ENCODE data around the gene SSMEM1. TPM values are rescaled to one million over a fixed set of nuclear protein-coding genes. Genes with fewer than 3 reads are reported as not detected.

Gene SSMEM1
- total RNA-seq: not detected
- polyA plus RNA-seq (ENCODE audit: insufficient read depth in 1 of 8, insufficient read length in 8 of 8, low replicate concordance in 1 of 8): under 1 TPM in 2 of 8 donors, not detected in 6; 0.11 to 0.12 TPM
- long read RNA-seq, donor 1: 0 reads
- long read RNA-seq, donor 2: 0 reads
- long read RNA-seq, donor 3: 0 reads
- long read RNA-seq, donor 4: 0 reads
- long read RNA-seq, donor 5: 0 reads
- long read RNA-seq, donor 6: 0 reads
- long read RNA-seq, donor 7: 0 reads
- long read RNA-seq, donor 8: 0 reads
- long read RNA-seq, donor 9: 0 reads
- long read RNA-seq, donor 10: 0 reads
- long read RNA-seq, donor 11: 0 reads

- Histone ChIP-seq H3K27me3 (ENCODE audit: control insufficient read depth, insufficient read depth, low read length) (no peaks in the 10 kb centered on the region), H3K4me1 (ENCODE audit: control insufficient read depth, insufficient read depth, low read length) (peaks cover 9% of the 10 kb centered on the region), H3K4me3 (ENCODE audit: low read length) (no peak within 1 kb of the TSS), H3K36me3 (ENCODE audit: control insufficient read depth, insufficient read depth, low read length) (peaks cover 8% of the 10 kb centered on the region), H3K9me3 (replicated peaks; ENCODE audit: control insufficient read depth, low read depth, low read length) (no peaks in the 10 kb centered on the region), H3K27ac (ENCODE audit: low read length) (no peak within 1 kb of the TSS)
- DNase-seq: peak; percentile 45
Measured at GRCh38 chr7:130207642-130208041, at the start of gene SSMEM1. Gene SSMEM1 (plus strand): TSS chr7:130207860. CDS start chr7:130207911, 51 bp downstream.

- H3K27ac ChIP-seq (ENCODE audit: low read length): no peak overlapping the region
- no peak for DNase-seq
- H3K36me3 ChIP-seq (ENCODE audit: control insufficient read depth, insufficient read depth, low read length): peaks cover 33% of the 10 kb centered on the region
- peaks cover 6% of the 10 kb centered on the region for H3K4me1 ChIP-seq (ENCODE audit: control insufficient read depth, insufficient read depth, low read length)
- WGBS (ENCODE audit: insufficient coverage): 79% methylated on average over 2 of the region's 2 CpGs
- H3K27me3 ChIP-seq (ENCODE audit: control insufficient read depth, insufficient read depth, low read length): no peaks in the 10 kb centered on the region
- H3K4me3 ChIP-seq (ENCODE audit: low read length): no peak overlapping the region
- H3K9me3 ChIP-seq (replicated peaks; ENCODE audit: control insufficient read depth, low read depth, low read length): peaks cover 2% of the 10 kb centered on the region
Measured at GRCh38 chr7:130160023-130160422, 47.6 kb upstream of the SSMEM1 start.

GRCh38 chr7:130160455-130160854, 47.2 kb upstream of the SSMEM1 start:
- Histone ChIP-seq H3K36me3 (ENCODE audit: control insufficient read depth, insufficient read depth, low read length) (peaks cover 33% of the 10 kb centered on the region), H3K4me1 (ENCODE audit: control insufficient read depth, insufficient read depth, low read length) (peaks cover 2% of the 10 kb centered on the region), H3K27ac (ENCODE audit: low read length) (no peak overlapping the region), H3K9me3 (replicated peaks; ENCODE audit: control insufficient read depth, low read depth, low read length) (peaks cover 2% of the 10 kb centered on the region), H3K27me3 (ENCODE audit: control insufficient read depth, insufficient read depth, low read length) (no peaks in the 10 kb centered on the region), H3K4me3 (ENCODE audit: low read length) (no peak overlapping the region)
- WGBS (ENCODE audit: insufficient coverage): 83% methylated on average over 4 of the region's 8 CpGs
- no peak for DNase-seq

- no peaks in the 10 kb centered on the region for H3K27me3 ChIP-seq (ENCODE audit: control insufficient read depth, insufficient read depth, low read length)
- 87% methylated on average over 3 of the region's 5 CpGs for WGBS (ENCODE audit: insufficient coverage)
- peaks cover 33% of the 10 kb centered on the region for H3K36me3 ChIP-seq (ENCODE audit: control insufficient read depth, insufficient read depth, low read length)
- no peak overlapping the region for H3K27ac ChIP-seq (ENCODE audit: low read length)
- DNase-seq: no peak
- H3K9me3 ChIP-seq (replicated peaks; ENCODE audit: control insufficient read depth, low read depth, low read length): no peaks in the 10 kb centered on the region
- H3K4me1 ChIP-seq (ENCODE audit: control insufficient read depth, insufficient read depth, low read length): no peaks in the 10 kb centered on the region
- H3K4me3 ChIP-seq (ENCODE audit: low read length): no peak overlapping the region
Measured at GRCh38 chr7:130162196-130162595, 45.5 kb upstream of the SSMEM1 start.

GRCh38 chr7:130174237-130174959, 33.3 kb upstream of the SSMEM1 start:
- no CpG with 5 or more reads among the region's 4 CpGs for WGBS (ENCODE audit: insufficient coverage)
- H3K27me3 ChIP-seq (ENCODE audit: control insufficient read depth, insufficient read depth, low read length): no peaks in the 10 kb centered on the region
- H3K36me3 ChIP-seq (ENCODE audit: control insufficient read depth, insufficient read depth, low read length): peaks cover 27% of the 10 kb centered on the region
- no peaks in the 10 kb centered on the region for H3K4me1 ChIP-seq (ENCODE audit: control insufficient read depth, insufficient read depth, low read length)
- no peaks in the 10 kb centered on the region for H3K9me3 ChIP-seq (replicated peaks; ENCODE audit: control insufficient read depth, low read depth, low read length)
- DNase-seq: no peak
- no peak overlapping the region for H3K4me3 ChIP-seq (ENCODE audit: low read length)
- H3K27ac ChIP-seq (ENCODE audit: low read length): no peak overlapping the region

GRCh38 chr7:130178251-130178650, 29.4 kb upstream of the SSMEM1 start:
- Histone ChIP-seq H3K27me3 (ENCODE audit: control insufficient read depth, insufficient read depth, low read length) (no peaks in the 10 kb centered on the region), H3K4me1 (ENCODE audit: control insufficient read depth, insufficient read depth, low read length) (no peaks in the 10 kb centered on the region), H3K27ac (ENCODE audit: low read length) (no peak overlapping the region), H3K4me3 (ENCODE audit: low read length) (no peak overlapping the region), H3K36me3 (ENCODE audit: control insufficient read depth, insufficient read depth, low read length) (peaks cover 25% of the 10 kb centered on the region), H3K9me3 (replicated peaks; ENCODE audit: control insufficient read depth, low read depth, low read length) (no peaks in the 10 kb centered on the region)
- DNase-seq: no peak
- no CpG with 5 or more reads among the region's 4 CpGs for WGBS (ENCODE audit: insufficient coverage)

GRCh38 chr7:130179631-130180030, 28.0 kb upstream of the SSMEM1 start:
- H3K36me3 ChIP-seq (ENCODE audit: control insufficient read depth, insufficient read depth, low read length): peaks cover 22% of the 10 kb centered on the region
- no CpG with 5 or more reads among the region's 2 CpGs for WGBS (ENCODE audit: insufficient coverage)
- no peaks in the 10 kb centered on the region for H3K9me3 ChIP-seq (replicated peaks; ENCODE audit: control insufficient read depth, low read depth, low read length)

GRCh38 chr7:130180571-130181262, 26.9 kb upstream of the SSMEM1 start:
- Histone ChIP-seq H3K27me3 (ENCODE audit: control insufficient read depth, insufficient read depth, low read length) (no peaks in the 10 kb centered on the region), H3K27ac (ENCODE audit: low read length) (no peak overlapping the region), H3K36me3 (ENCODE audit: control insufficient read depth, insufficient read depth, low read length) (peaks cover 18% of the 10 kb centered on the region), H3K4me1 (ENCODE audit: control insufficient read depth, insufficient read depth, low read length) (no peaks in the 10 kb centered on the region), H3K4me3 (ENCODE audit: low read length) (no peak overlapping the region), H3K9me3 (replicated peaks; ENCODE audit: control insufficient read depth, low read depth, low read length) (no peaks in the 10 kb centered on the region)
- no peak for DNase-seq
- whole genome bisulfite sequencing (ENCODE audit: insufficient coverage): no CpG with 5 or more reads among the region's 9 CpGs

More at GRCh38 chr7:130179631-130180030, 28.0 kb upstream of the SSMEM1 start:
- no peaks in the 10 kb centered on the region for H3K27me3 ChIP-seq (ENCODE audit: control insufficient read depth, insufficient read depth, low read length)
- no peak overlapping the region for H3K27ac ChIP-seq (ENCODE audit: low read length)
- no peak for DNase-seq
- no peaks in the 10 kb centered on the region for H3K4me1 ChIP-seq (ENCODE audit: control insufficient read depth, insufficient read depth, low read length)
- H3K4me3 ChIP-seq (ENCODE audit: low read length): no peak overlapping the region

- H3K4me3 ChIP-seq (ENCODE audit: low read length): no peak overlapping the region
- no CpG with 5 or more reads among the region's 2 CpGs for WGBS (ENCODE audit: insufficient coverage)
- no peaks in the 10 kb centered on the region for H3K27me3 ChIP-seq (ENCODE audit: control insufficient read depth, insufficient read depth, low read length)
- peaks cover 18% of the 10 kb centered on the region for H3K36me3 ChIP-seq (ENCODE audit: control insufficient read depth, insufficient read depth, low read length)
- H3K9me3 ChIP-seq (replicated peaks; ENCODE audit: control insufficient read depth, low read depth, low read length): no peaks in the 10 kb centered on the region
- H3K27ac ChIP-seq (ENCODE audit: low read length): no peak overlapping the region
- no peaks in the 10 kb centered on the region for H3K4me1 ChIP-seq (ENCODE audit: control insufficient read depth, insufficient read depth, low read length)
- no peak for DNase-seq
Measured at GRCh38 chr7:130181263-130181605, 26.4 kb upstream of the SSMEM1 start.

- peak; percentile 28 for DNase-seq
- no CpG with 5 or more reads among the region's 2 CpGs for WGBS (ENCODE audit: insufficient coverage)
- Histone ChIP-seq H3K4me3 (ENCODE audit: low read length) (no peak overlapping the region), H3K36me3 (ENCODE audit: control insufficient read depth, insufficient read depth, low read length) (peaks cover 16% of the 10 kb centered on the region), H3K27me3 (ENCODE audit: control insufficient read depth, insufficient read depth, low read length) (no peaks in the 10 kb centered on the region), H3K4me1 (ENCODE audit: control insufficient read depth, insufficient read depth, low read length) (no peaks in the 10 kb centered on the region), H3K9me3 (replicated peaks; ENCODE audit: control insufficient read depth, low read depth, low read length) (no peaks in the 10 kb centered on the region), H3K27ac (ENCODE audit: low read length) (no peak overlapping the region)
Measured at GRCh38 chr7:130182990-130183389, 24.7 kb upstream of the SSMEM1 start.
